Measurements from ENCODE around the gene ANKRD22.

DNA sequence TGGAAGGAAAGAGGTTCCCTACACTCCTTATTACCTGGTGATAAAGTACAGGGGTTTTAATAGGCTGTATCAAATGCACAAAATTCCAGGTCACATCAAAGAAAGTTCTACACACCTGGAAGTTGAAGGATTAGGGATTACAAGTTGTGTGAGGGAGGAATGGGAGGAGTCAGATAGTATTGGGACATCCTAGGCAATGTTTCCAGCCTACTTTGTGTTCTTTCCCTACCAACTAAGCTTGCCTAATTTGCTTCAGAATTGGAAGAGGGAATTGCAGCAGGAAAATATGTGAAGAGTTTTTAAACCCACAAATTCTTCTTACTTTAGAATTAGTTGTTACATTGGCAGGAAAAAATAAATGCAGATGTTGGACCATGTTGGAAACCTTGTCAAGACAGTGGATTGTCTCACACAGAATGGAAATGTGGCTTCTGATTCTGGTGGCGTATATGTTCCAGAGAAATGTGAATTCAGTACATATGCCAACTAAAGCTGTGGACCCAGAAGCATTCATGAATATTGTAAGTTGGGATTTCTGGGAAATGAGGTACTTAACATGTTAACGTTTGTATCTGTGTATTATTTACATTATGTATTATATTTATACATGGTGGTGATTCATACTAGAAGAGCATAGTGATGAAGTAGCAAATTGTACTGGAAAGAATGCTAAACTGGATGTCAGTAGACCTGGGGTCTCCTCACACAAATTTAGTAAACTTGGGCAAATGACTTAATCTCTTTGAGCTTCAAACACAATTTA is 48.9 kb downstream of the ANKRD22 start, which contains the start of gene LIPM:
- TF ChIP-seq MAX (IDR thresholded peaks at IDR 0.05), result no peak
- TF ChIP-seq YY1 (IDR thresholded peaks at IDR 0.05; ENCODE audit: low read depth), result no peak
- TF ChIP-seq FOXM1 (IDR thresholded peaks at IDR 0.05; ENCODE audit: borderline replicate concordance, low read depth), result no peak
- TF ChIP-seq TAF1 (IDR thresholded peaks at IDR 0.05; ENCODE audit: low read depth), result no peak
- no peak for TF ChIP-seq CREB1 (IDR thresholded peaks at IDR 0.05; ENCODE audit: low read depth)
- no peak for TF ChIP-seq USF1 (IDR thresholded peaks at IDR 0.05)
